Right cardiac atrium (tissue), 5 donors: ENCODE results near the gene ACTR6. TPM values are rescaled to one million over a fixed set of nuclear protein-coding genes. Genes with fewer than 3 reads are reported as not detected.
"Not testable (repeated sequence)": the region's sequence is repeated elsewhere in the genome, so short reads cannot be mapped to it uniquely, and the experiment has no call there.

Experiments
- ATAC-seq, 2 donors: fragments of 200-7000 bp; cut with Tn5 transposase; one replicate each; pipeline versions ENCODE4 v1.8.0 to v1.9.1; 2020; ENCODE audit warnings: moderate library complexity in 2 of 2, mild to moderate bottlenecking in 1 of 2
- DNase-seq, 3 donors: peaks; one replicate each; pipeline ENCODE4 v3.0.0-alpha.2; 2020
- H3K27ac ChIP-seq: one replicate; pipeline ENCODE4 v1.5.1; 2013; ENCODE audit warnings: mild to moderate bottlenecking, low read length, control low read depth, moderate library complexity
- H3K27me3 ChIP-seq: one replicate; pipeline ENCODE4 v1.6.1; 2013; ENCODE audit not compliant: control insufficient read depth, insufficient read depth
- H3K4me1 ChIP-seq: one replicate; pipeline ENCODE4 v1.6.1; 2013; ENCODE audit warnings: low read length; ENCODE audit not compliant: control insufficient read depth, insufficient read depth
- H3K4me3 ChIP-seq: one replicate; pipeline ENCODE4 v1.5.1; 2013; ENCODE audit warnings: low read length, control low read depth
- H3K9me3 ChIP-seq: one replicate; pipeline ENCODE4 v1.6.1; 2013; ENCODE audit warnings: low read length; ENCODE audit not compliant: control insufficient read depth
- WGBS: extraction: QIAGEN DNeasy Blood & Tissue Kit; methylation state at CpG from one replicate; pipeline ENCODE4 v1.1.7; 2013; 5-methylcytosine and 5-hydroxymethylcytosine counted together
- intact Hi-C, 4 donors: fragments of 100-400 bp; cut with DNase I; formaldehyde crosslinking; loops; one replicate each; pipeline versions ENCODE4 v1.11.0 to v1.14.0; 2022 to 2023
- polyA plus RNA-seq: library from polyadenylated mRNA; stranded (reverse); fragments of 200-250 nt; gene quantifications from one replicate; pipeline ENCODE4 v1.2.3, GENCODE V29; 2013
- total RNA-seq, 4 donors: library from RNA; stranded (reverse); fragmentation: NEBNext Ultra II Directional; extraction: Animal tissue kit (Norgen Biotek cat#: 25700); gene quantifications; one replicate each; pipeline ENCODE4 v1.2.1, GENCODE V29; 2021
- donor health status: healthy with polysubstance abuse.
- donor health status: DM: no; HTN: yes; CAD: no.
- donor health status: DM: no; HTN: no; CAD: no.
- donor health status: DM: no; HTN: yes; CAD: no; lungs with severe emphysema.
- donor health status: DM: yes; HTN: yes; CAD: no.

ACTR6 gene
- total and polyA plus RNA-seq, 5 donors: 19.0 to 29.9 (median 21.5) TPM

DNA sequence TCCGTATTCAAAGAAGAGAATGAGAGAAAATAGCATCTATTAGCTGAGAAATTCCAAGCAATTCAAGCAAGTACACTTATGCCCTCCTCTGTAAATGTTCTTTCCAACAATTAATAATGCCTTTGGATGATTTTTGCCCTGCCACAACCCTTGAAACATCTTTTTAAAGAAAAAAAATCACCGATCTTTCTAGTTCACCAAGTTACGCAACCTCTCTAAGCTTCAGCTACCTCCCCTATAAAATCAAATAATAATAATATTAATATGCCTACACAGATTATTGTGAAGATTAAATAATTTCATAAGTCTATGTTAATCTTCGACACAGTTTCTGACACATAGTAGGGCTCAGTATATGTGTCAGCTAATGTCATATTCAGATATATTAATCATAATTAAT is 47.1 kb downstream of the ACTR6 start:
- 96% methylated on average over 4 of the region's 4 CpGs for whole genome bisulfite sequencing
- intact Hi-C loops: no loop called here
- DNase-seq: no peak
- H3K4me1 ChIP-seq: no peaks in the 10 kb centered on the region
- no peaks in the 10 kb centered on the region for H3K27me3 ChIP-seq
- ATAC-seq: no peak
- H3K27ac ChIP-seq: no peak overlapping the region
- no peak overlapping the region for H3K4me3 ChIP-seq
- H3K9me3 ChIP-seq: no peaks in the 10 kb centered on the region

DNA sequence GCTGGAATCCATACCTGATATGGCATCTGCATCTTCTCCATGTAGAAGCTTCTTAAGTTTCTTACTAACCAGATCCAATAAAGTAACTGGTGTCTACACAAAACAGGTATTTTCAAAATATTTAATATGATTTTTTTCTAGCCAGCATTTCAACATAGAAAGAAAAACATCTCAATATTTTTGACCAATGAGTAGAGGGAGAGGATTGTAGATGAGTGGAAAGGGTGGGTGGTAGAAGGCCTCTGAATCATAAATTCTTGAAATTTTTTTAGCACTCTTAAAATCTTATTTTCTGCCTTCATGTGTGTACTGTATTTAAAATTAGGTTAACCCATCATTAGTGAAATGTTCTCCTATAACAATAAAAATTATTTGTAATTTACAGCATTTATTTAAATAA is 48.3 kb downstream of the ACTR6 start:
- ATAC-seq: no peak
- H3K27ac ChIP-seq: no peak overlapping the region
- DNase-seq: no peak
- no peak overlapping the region for H3K4me3 ChIP-seq
- H3K27me3 ChIP-seq: no peaks in the 10 kb centered on the region
- intact Hi-C loops: no loop called here
- H3K4me1 ChIP-seq: no peaks in the 10 kb centered on the region
- no peaks in the 10 kb centered on the region for H3K9me3 ChIP-seq

- H3K4me1 ChIP-seq: no peaks in the 10 kb centered on the region
- no peaks in the 10 kb centered on the region for H3K9me3 ChIP-seq
- WGBS: 88% methylated on average over 7 of the region's 7 CpGs
- no peak for DNase-seq
- no peak for ATAC-seq
- intact Hi-C loops: no loop called here
- no peak overlapping the region for H3K4me3 ChIP-seq
- H3K27ac ChIP-seq: no peak overlapping the region
- no peaks in the 10 kb centered on the region for H3K27me3 ChIP-seq
These were observed 49.3 kb downstream of the ACTR6 start for GRCh38 chr12:100249941-100250340.

DNA sequence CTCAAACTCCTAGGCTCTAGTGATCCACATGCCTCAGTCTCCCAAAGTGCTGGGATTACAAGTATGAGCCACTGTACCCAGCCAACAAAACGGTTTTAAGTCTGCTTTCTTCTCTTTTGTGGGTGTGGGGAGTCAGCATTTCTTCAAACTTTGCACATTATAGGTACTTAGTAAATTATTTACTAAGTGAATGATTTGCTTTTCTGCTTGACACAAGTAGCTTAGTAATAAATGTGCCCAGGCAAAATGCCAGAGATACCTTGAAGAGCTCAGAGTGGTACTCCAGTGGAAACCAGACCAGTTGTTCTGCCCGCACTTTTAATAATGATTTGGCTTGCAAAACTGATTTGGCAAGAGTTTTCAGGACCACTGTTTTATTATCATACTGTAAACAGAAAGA is 51.3 kb downstream of the ACTR6 start:
- H3K4me1 ChIP-seq: no peaks in the 10 kb centered on the region
- no peak for DNase-seq
- H3K4me3 ChIP-seq: no peak overlapping the region
- no peaks in the 10 kb centered on the region for H3K27me3 ChIP-seq
- ATAC-seq: no peak
- 83% methylated on average over 2 of the region's 2 CpGs for WGBS
- no peaks in the 10 kb centered on the region for H3K9me3 ChIP-seq
- intact Hi-C loops: no loop called here
- no peak overlapping the region for H3K27ac ChIP-seq

GRCh38 chr12:100253437-100253836 is 52.8 kb downstream of the ACTR6 start:
- intact Hi-C loops: no loop called here

GRCh38 chr12:100254876-100255275 is 54.3 kb downstream of the ACTR6 start:
- Histone ChIP-seq H3K4me1 (no peaks in the 10 kb centered on the region), H3K27ac (no peak overlapping the region), H3K4me3 (no peak overlapping the region), H3K9me3 (no peaks in the 10 kb centered on the region), H3K27me3 (no peaks in the 10 kb centered on the region)
- DNase-seq (no peak), ATAC-seq (no peak)
- intact Hi-C loops: no loop called here
- 93% methylated on average over 1 of the region's 1 CpG for WGBS

More at GRCh38 chr12:100253437-100253836, 52.8 kb downstream of the ACTR6 start:
- WGBS: 100% methylated on average over 1 of the region's 1 CpG
- Histone ChIP-seq H3K27me3 (no peaks in the 10 kb centered on the region), H3K27ac (no peak overlapping the region), H3K4me3 (no peak overlapping the region), H3K9me3 (no peaks in the 10 kb centered on the region), H3K4me1 (no peaks in the 10 kb centered on the region)
- DNase-seq: no peak
- ATAC-seq: no peak

DNA sequence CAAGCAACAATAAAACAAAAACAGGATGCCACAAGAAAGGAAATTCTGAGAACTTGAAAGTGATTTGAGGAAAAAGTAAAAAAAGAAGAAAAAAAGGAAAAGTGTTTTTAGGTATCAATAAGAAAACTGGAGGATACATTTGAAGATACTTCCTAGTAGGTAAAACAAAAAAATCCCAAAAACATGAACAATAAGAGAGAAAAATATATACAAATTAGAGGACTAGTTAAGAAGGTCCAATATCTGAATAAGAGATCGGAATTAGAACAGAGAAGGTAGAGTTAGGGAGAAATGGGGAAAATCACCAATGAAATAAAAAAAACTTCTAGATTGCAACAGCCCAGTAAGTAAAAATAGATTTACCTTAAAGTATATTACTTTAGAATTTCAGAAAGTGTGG is 57.5 kb downstream of the ACTR6 start:
- H3K4me3 ChIP-seq: no peak overlapping the region
- ATAC-seq (no peak), DNase-seq (no peak)
- intact Hi-C loops: no loop called here
- 96% methylated on average over 1 of the region's 1 CpG for WGBS
- no peaks in the 10 kb centered on the region for H3K9me3 ChIP-seq
- H3K4me1 ChIP-seq: no peaks in the 10 kb centered on the region
- no peaks in the 10 kb centered on the region for H3K27me3 ChIP-seq
- H3K27ac ChIP-seq: no peak overlapping the region

GRCh38 chr12:100263131-100263530 is 62.5 kb downstream of the ACTR6 start:
- no peak overlapping the region for H3K4me3 ChIP-seq
- intact Hi-C loops: loop anchor here in 1 of 4 donors (5.0 kb wide), 1 partner anchor 56 kb away; no protein-coding TSS in a partner anchor
- H3K27me3 ChIP-seq: no peaks in the 10 kb centered on the region

GRCh38 chr12:100265107-100265506 is 64.5 kb downstream of the ACTR6 start:
- H3K4me3 ChIP-seq, H3K9me3 ChIP-seq, H3K27me3 ChIP-seq, intact Hi-C loops, ATAC-seq, H3K27ac ChIP-seq, H3K4me1 ChIP-seq, DNase-seq: not testable (repeated sequence)
- WGBS: 95% methylated on average over 5 of the region's 5 CpGs

More at GRCh38 chr12:100263131-100263530, 62.5 kb downstream of the ACTR6 start:
- no peak for DNase-seq
- Histone ChIP-seq H3K9me3 (no peaks in the 10 kb centered on the region), H3K27ac (no peak overlapping the region), H3K4me1 (no peaks in the 10 kb centered on the region)
- WGBS: 89% methylated on average over 5 of the region's 5 CpGs
- no peak for ATAC-seq

- Histone ChIP-seq H3K4me3 (peak overlapping the region; percentile 86), H3K27ac (no peak overlapping the region), H3K4me1 (no peaks in the 10 kb centered on the region), H3K27me3 (no peaks in the 10 kb centered on the region), H3K9me3 (no peaks in the 10 kb centered on the region)
- ATAC-seq: no peak
- intact Hi-C loops: no loop called here
- 73% methylated on average over 11 of the region's 11 CpGs for WGBS
- no peak for DNase-seq
These were observed 65.3 kb downstream of the ACTR6 start for GRCh38 chr12:100265732-100266584.

GRCh38 chr12:100266585-100266834 is 65.9 kb downstream of the ACTR6 start:
- intact Hi-C loops: no loop called here
- no peaks in the 10 kb centered on the region for H3K27me3 ChIP-seq
- DNase-seq (peak; percentile 95 to 98 (median 98)), ATAC-seq (peak; percentile 93)
- no peak overlapping the region for H3K27ac ChIP-seq
- H3K9me3 ChIP-seq: no peaks in the 10 kb centered on the region
- no peaks in the 10 kb centered on the region for H3K4me1 ChIP-seq
- H3K4me3 ChIP-seq: peak overlapping the region; percentile 86
- under 1% methylated on average over 6 of the region's 6 CpGs for WGBS
